Activated CD4-positive, alpha-beta T cell treated with anti-CD3 and anti-CD28 coated beads, Interleukin-2, amount 50 U/mL, for 4 hours (primary cell): ENCODE data around the gene CD274.

Experiments
- DNase-seq, 2 experiments: peaks; one replicate each; pipeline ENCODE4 v3.0.0-alpha.2; 2020

CD274 gene

DNA sequence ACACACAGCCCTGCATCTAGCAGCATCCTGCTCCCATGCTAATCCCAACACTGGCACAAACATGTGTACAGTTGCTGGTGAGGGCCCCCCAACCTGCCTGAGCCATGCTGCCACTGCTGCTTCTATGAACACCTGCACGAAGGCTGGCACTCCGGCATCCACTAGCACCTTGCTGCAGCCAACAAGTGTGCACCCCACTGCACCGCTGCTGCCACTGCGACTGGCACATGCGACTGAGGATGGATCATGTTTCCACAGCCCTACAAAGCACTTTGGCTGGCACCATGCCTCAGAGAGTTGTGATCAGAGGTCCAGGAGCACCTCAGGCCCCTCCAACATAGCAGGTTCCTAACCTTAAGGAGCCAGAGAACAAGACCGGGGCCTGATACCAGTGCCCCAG is 52.2 kb downstream of the CD274 start:
- DNase-seq, result no peak

DNA sequence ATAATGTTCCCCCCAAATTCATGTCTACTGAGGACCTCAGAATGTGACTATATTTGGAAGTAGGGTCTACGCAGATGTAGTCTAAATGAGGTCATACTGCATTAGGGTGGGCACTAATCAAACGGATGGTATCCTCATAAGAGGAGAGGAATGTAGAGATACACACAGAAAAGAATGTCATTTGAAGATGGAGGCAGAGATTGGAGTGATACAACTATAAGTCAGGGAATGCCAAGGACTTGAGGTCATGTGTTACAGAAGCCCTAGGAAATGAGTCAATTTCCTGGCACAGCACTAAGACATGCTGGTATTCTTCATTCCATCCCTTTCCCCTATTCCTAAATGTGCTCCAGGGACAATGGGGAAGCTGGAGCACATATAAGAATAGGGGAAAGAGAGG is 59.2 kb downstream of the CD274 start:
- DNase-seq, result no peak

DNA sequence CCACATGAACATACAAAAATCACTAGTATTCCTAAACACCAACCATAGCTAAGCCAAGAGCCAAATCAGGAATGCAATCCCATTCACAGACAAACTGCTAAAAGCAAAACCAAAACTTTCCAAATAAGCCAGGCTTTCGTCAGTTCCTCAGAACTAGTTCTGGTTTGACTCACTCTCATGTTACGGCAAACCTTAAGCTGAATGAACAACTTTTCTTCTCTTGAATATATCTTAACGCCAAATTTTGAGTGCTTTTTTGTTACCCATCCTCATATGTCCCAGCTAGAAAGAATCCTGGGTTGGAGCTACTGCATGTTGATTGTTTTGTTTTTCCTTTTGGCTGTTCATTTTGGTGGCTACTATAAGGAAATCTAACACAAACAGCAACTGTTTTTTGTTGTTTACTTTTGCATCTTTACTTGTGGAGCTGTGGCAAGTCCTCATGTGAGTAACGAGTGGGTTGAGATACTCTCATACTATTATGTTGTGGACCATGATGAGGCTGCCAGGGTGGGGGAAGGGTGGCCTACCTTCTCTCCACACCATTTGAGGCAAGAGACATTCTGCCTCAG is 60.1 kb downstream of the CD274 start, which contains the start of gene PDCD1LG2:
TSS of gene PDCD1LG2 (plus strand) at position 172 of the 572 bp plus-strand sequence. CDS start 12,016 bp downstream, outside the sequence.
- peak; percentile 28 to 31 for DNase-seq

DNA sequence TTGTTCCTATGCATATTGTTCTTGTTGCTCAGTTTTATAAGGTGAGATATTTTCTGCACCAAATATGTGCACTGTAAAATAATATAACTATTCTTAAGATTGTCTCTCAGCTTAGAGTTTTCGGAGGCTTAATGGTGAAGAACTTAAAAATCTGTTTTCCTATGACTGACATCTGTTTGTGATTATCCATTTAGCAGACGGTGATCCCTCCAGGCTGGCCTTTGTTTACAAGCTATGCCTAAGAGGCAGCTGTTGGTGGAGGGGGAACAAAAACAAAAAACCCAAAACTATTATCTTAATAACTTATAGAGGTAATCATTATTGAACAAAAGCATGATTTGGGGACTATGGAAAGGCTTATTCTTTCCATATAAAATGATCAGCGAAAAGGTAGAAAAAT is 60.6 kb downstream of the CD274 start:
- DNase-seq, result no peak

DNA sequence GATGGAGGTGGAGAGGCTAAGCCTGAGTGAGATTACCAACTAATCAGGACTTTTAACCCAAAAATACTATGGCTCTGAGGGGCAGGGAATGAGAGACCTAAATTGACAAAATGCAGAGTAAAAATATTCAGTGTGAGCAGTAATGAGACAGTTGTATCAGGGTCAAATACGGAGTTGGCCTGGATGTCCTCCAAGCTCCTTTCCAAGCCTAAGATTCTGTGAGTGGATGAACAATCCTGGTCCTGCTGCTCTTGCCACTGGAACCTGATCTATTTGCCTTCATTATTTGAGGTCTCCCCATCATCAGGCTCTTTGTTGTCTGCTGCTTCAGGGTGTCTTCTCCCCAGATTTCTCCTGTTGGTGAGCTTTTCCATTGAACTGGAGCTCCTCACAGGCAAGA is 61.1 kb downstream of the CD274 start:
- DNase-seq, result no peak

DNA sequence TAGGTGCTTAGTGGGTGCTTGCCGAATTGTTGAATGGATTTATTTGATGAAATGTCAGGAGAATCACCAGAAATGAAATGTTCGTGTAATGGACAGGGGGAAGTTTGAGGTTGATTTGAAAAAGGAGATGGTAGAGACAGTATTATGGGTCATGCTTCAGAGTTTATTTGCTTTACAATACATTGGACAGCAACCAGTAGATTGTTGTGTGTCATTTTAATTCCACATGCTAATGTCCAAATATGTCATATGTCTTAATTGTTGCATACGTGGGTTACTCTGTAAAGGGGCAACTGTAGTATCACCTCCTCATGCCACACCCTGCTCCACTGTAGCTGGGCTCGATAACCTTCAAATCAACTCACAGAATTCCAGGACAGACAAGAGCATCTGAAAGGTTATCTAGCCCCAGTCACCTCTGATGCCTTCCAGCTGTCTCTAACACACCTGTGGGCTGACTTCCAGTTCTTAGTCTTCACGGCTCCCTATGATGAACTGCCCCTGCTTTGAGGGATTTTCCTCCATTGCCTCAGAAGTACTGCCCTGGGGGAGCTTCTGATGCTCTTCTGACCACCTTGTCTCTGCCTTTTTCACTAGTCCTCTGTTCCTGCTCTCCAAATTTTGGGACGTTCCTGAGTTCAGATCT is 61.7 kb downstream of the CD274 start:
- no peak for DNase-seq

DNA sequence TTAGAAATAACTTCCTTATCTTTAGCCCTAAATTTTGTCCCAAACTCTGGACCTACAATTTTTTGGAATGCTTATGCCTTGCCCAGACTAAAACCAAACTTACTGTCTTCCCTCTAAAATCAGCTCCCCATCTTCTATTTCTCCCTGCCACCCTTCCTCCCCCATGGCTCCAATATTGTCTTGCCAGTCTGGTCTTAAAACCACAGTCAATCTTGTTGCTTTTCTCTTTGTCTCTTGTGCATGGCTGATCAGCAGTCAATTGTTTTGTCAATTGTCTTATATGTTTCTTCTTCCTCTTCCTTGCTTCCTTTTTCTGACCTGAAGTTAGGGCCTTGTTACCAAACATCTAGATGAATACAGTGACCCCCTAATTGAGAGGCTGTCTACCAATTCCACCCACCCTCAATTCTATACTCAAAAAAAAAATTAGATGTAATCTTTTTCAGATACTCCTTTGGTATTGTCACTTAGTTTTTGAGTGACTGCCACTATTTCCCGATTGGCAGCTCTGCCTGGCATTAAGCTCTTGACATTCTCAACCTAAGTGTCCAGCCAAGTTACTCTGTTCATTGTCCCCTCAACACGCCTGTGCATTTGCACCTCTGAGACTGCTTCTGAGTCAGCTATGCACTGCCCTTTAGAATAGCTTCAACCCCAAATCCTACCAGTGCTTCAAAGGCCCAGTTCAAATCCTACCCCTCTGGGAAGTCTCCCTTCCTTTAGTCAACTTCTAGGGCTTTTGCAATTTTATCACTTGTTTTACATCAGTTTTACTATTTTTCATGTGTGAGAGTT is 62.5 kb downstream of the CD274 start:
- DNase-seq, result no peak

DNA sequence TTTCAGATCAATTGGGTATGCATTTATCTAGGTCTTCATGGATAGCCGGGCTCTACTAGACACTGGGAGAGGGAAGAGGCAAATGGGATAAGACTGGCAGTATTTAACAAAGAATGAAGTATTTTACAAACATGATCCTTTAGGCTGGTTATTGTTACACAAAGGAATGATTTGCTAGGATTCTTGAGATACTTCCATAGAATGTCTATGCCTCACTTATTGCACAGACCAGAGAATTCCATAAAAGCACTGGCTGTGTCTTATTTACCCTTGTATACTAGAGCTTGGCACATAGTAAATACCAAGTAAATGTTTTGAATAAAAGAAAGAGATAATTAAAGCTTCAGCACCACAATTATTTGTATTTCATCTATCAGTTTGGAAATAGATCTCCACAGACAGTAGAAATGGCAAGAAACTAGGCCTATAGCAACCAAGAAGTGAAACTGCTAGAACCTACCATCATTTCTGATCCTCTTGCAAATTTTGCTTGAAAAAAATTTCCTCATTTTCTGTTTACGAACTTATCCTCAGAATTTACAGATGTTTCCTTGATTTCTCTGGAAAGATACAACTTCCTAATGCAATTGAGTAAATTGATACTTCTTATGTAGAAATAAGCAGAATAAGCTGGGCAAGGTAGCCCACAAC is 63.7 kb downstream of the CD274 start:
- no peak for DNase-seq

DNA sequence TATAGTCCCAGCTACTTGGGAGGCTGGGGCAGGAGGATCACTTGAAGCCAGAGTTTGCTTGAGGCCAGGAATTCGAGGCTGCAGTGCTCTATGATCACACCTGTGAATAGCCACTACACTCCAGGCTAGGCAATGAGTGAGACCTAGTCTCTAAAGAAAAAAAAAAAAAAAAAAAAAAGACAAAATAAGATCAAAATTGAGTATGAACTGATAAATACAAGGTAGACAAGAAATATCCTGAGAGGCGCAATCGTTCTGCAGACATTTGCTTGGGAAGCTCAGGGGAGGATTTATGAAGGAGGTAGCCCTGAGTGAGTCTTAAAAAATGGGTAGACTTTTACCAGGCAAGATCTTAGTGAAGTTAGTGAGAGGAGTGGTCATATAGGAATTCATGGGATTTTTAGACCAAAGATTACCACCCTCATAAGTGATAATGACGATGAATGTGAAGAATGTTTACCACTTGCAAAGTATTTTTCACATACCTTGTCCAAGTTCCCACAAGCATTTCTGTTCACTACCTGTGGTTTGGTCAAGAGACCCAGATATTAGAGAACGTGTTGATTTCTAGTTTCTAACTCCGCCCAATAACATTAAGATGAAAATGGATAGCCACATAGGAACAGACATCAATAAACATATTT is 64.4 kb downstream of the CD274 start:
- no peak for DNase-seq

DNA sequence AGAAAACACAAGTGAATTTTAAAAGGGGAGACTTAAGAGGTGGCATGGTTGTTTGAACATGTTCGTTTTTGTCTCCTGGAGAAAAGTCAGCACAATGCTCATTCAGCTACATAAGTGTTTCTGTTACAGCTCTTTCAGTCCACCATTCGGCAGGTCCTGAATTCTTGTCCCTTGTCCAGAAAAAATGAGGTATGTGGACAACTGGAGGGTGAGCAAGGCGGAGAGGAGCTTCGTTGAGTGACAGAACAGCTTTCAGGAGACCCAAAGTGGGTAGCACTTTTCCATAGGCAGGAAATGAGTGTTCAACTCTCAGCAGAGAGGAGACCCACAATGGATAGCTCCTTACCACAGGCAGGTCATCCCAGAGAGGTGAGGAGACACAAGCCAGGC is 64.9 kb downstream of the CD274 start:
- DNase-seq, result no peak

DNA sequence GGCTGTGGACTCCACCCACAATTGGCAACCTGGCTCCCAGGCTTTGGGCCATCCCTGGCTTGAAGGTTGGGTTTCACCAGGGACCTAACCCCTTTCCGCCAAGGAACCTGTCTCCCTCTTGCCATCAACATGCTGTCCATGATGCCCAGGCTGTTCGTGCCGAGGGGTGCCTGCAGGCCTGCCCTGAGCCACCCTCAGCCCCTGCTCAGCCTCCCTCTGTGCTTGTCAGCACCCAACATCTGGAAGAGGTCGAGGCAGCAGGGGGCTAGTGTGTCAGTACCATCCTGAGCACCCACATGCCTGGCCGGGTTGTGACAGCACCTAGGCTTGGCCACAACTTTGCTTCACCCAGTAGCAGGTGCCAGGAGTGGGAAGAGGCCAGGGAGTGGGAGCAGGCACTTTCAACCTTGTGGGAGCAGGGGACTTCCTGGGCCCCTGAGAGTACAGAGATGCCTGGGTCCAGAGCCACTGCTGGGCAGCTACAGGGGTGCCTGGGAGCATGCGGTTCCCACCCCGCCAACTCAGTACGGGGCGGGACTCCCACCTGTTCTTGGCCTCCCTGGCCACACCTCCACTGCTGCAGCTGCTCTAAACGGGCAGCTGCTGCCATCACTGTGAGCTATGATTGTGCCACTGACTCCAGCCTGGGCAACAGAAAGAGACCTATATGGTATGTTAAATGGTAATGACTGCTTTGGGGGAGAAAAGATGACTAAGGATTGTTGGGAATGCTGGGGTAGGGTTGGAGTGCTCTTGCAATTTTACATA is 66.3 kb downstream of the CD274 start:
- DNase-seq, result no peak

DNA sequence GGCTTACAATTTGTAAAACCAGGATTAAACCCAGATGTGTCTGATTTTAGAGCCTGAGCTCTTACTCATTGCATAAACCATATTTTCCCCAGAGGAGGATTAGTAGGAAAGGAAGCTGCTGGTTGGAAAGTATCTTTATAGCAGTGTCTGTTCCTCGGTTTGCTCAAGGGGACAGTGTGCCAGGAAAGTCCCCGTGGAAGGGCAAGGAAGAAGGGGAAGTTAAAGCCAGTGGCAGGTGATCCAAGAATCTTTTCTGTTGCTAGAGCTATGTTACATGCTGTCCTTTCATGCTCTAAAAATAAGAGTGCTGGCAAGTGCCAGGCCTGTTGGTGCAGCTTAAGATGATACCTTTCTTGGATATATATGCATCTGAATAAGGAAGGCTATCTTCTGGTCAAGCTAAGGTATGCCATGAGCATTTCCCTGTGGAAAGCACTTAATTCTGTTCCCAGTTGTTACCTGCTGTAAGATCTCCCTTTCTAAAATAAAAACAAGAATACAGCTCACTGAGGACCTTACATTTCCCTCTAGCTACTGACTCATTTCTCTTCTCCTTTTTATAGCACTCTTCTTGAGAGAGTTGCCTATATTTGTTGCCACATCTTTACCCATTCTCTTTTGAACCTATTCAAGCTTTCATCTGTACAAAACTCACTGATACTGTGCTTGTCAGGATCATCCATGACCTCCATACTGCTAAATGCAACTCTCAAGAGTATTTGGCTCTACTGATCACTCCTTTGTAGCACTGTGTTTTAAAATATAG is 68.0 kb downstream of the CD274 start:
- DNase-seq, result no peak

DNA sequence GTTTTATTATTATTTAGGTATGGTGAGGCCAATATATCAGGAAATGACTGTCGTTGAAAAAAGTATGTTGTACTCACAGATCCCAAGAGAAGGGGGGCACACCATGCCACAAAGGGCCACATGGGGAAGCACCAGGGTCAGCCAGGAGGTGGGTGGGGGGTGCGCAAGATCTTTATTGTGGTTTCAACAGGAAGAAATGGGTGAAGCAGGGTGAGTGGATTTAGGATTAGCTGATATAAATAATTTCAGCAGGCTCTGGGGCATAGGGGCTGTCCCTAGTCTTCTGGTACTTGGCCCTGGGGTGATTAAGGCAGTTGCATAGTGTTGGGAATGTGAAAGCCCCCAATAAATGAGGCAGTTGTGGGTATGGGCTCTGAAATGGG is 68.6 kb downstream of the CD274 start:
- DNase-seq, result no peak
